HAP-1 (cell line): ENCODE measurements around the gene TAX1BP3.

Experiments used
- DNase-seq, 2 experiments: peaks; one replicate each; pipeline ENCODE4 v3.0.0-alpha.2; 2016 to 2020; ENCODE audit warnings: low spot score in 2 of 2
- H3K27me3 ChIP-seq: fragments of 250-450 bp; sonication (Bioruptor Pico); 2 replicates; pipeline ENCODE4 v1.5.1; 2020; ENCODE audit warnings: low read depth, mild to moderate bottlenecking, moderate library complexity
- H3K36me3 ChIP-seq: fragments of 250-450 bp; sonication (Bioruptor Pico); replicated peaks from 2 replicates; pipeline ENCODE4 v1.5.1; 2020; ENCODE audit warnings: mild to moderate bottlenecking
- H3K4me1 ChIP-seq: fragments of 250-450 bp; sonication (Bioruptor Pico); 2 replicates; pipeline ENCODE4 v1.5.1; 2020; ENCODE audit warnings: mild to moderate bottlenecking
- H3K4me3 ChIP-seq: fragments of 250-450 bp; sonication (Bioruptor Pico); 2 replicates; pipeline ENCODE4 v1.5.1; 2020; ENCODE audit warnings: mild to moderate bottlenecking, moderate library complexity
- H3K9me3 ChIP-seq: fragments of 250-450 bp; sonication (Bioruptor Pico); 2 replicates; pipeline ENCODE4 v1.5.1; 2020; ENCODE audit warnings: mild to moderate bottlenecking, moderate library complexity
- in situ Hi-C: fragments of 300-500 bp; cut with MboI; formaldehyde crosslinking; loops from 3 replicates; pipeline ENCODE4 v1.14.3; 2020; ENCODE audit warnings: low sequenced_read_pairs, inconsistent platforms, mixed read lengths

Gene TAX1BP3

DNA sequence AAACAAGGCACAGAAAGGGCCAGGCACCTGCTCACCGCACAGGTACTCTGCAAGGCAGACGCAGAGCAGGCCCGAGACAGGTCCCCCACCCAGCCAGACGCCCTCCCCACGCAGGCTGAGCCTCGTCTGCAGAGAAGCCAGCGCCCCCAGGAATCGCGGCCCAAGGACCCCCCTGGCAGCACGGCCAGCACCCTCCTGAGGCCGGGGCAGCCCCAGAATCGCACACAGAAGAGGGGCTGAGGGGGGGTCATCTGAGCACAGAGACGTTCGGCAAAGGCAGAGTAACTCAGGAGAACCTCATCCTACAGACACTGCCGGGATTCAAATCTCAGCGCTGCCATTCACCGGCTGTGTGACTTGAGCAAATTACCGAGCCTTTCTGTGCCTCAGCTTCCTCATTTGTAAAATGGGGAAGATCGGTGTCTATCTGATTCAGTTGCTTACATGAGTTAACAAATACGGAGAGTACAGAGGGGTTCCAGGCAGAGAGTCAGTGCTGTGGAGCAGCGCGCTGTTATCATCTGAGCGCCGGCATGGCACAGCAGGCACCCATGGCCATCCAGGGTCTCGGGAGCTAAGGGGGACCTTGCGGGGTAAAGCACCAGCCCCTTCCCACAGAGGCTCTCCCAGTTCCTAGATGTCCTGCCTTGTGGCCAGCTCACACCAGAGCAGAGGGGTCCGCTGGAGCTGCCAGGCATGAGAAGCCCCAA, 10.6 kb upstream of the TAX1BP3 start:
- Histone ChIP-seq H3K27me3 (no peaks in the 10 kb centered on the region), H3K36me3 (no peaks in the 10 kb centered on the region), H3K4me1 (no peaks in the 10 kb centered on the region), H3K9me3 (no peaks in the 10 kb centered on the region), H3K4me3 (no peak overlapping the region)
- no peak for DNase-seq
- in situ Hi-C loops: no loop called here

DNA sequence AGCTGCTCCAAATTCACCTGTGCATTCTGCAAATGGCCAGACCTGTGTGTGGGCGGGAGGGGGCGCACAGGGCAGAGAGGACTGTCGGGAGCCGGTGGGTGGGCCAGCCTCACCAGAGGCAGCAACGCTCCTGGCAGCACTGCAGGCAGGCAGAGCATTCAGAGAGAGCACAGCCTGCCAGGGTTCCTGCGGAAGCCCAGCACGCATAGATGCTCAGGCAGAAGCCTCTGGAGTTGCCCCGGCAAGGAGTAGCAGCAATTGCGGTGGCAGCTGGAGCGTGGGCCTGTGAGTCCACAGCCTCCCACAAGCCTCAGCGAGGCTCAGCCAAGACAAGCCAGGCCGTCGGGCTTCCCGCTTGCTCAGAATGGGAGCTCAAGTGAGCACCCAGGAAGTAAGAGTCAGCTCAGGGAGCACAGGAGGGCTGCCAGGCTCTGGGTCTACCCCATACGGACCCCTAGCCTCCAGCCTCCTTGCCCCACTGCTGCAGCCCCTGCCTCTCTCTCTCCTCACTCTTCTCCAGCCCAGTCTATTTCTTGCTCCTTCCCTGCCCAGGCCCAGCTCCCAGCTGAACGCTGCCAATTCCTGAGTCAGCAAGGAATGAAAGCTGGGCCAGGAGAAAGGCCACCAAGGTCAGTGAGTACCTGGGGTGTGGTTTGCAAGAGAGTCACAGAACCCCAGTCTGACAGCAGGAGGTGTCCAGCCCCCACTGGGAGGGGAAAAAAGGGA, 9.9 kb upstream of the TAX1BP3 start:
- in situ Hi-C loops: no loop called here
- Histone ChIP-seq H3K9me3 (no peaks in the 10 kb centered on the region), H3K36me3 (no peaks in the 10 kb centered on the region), H3K4me3 (no peak overlapping the region), H3K27me3 (no peaks in the 10 kb centered on the region), H3K4me1 (no peaks in the 10 kb centered on the region)
- DNase-seq: no peak

DNA sequence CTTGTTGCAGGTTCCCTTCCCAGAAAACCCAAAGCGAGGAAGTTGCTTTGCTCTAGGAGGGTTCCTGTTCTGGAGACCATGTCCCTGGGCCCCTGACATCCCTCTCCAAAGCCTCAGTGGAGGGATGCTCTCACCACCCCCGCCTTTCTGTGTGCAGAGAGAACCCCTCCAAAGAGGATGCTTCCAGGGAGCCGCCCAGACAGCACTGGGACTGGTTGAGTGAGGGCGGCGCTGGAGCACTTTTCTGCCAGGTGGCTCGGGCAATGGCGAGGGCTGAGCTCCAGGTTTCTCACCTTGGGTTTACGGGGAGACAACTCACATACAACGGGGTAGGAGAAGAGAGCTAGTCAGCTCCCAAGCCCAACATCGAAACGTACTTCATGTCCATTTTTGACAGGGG, 7.5 kb upstream of the TAX1BP3 start:
- H3K4me3 ChIP-seq: no peak overlapping the region
- H3K27me3 ChIP-seq: no peaks in the 10 kb centered on the region
- H3K9me3 ChIP-seq: no peaks in the 10 kb centered on the region
- in situ Hi-C loops: no loop called here
- H3K4me1 ChIP-seq: no peaks in the 10 kb centered on the region
- H3K36me3 ChIP-seq: no peaks in the 10 kb centered on the region
- no peak for DNase-seq

DNA sequence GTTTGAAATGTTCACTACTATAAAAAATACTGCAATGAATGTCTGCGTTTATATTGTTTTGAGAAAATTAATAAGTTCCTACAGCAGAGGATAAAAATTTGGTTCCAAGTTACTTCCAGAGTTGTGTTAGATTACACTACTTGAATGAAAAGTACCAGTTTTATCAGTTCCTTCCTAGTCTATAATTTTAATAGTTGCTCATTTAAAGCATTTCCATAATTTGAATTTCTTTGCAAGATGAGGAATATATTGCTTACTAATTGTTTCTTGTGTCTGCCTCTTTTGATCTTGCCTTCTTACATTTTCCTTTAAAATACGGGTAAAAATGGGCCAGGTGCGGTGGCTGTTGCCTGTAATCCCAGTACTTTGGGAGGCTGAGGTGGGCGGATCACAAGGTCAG, 4.2 kb upstream of the TAX1BP3 start:
- in situ Hi-C loops: no loop called here
- peaks cover 7% of the 10 kb centered on the region; the same call in 1 of the 2 replicates for H3K4me1 ChIP-seq
- peaks cover 11% of the 10 kb centered on the region for H3K36me3 ChIP-seq
- no peak overlapping the region for H3K4me3 ChIP-seq
- DNase-seq: no peak
- H3K27me3 ChIP-seq: no peaks in the 10 kb centered on the region
- no peaks in the 10 kb centered on the region for H3K9me3 ChIP-seq

DNA sequence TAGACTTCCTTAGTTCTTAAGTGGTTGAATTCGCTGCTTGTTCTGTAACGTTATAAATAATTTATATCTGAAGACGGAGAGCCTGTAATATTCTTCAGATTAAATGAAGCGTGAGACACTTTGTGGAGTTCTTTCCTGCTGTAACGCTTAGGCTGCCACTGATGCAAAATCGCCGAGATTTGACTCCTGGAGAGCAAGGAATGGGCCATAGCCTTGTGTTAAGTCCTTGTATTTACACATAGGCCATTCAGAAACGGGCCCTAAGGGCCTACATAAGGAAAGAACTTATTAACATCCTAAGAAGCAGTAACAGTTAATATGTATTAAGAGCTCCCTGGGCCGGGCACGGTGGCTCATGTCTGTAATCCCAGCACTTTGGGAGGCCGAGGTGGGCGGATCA, 1.2 kb upstream of the TAX1BP3 start:
- Histone ChIP-seq H3K27me3 (no peaks in the 10 kb centered on the region), H3K4me1 (peaks cover 7% of the 10 kb centered on the region; the same call in 1 of the 2 replicates), H3K9me3 (no peaks in the 10 kb centered on the region), H3K36me3 (peaks cover 11% of the 10 kb centered on the region), H3K4me3 (peak overlapping the region; percentile 100)
- in situ Hi-C loops: no loop called here
- no peak for DNase-seq

DNA sequence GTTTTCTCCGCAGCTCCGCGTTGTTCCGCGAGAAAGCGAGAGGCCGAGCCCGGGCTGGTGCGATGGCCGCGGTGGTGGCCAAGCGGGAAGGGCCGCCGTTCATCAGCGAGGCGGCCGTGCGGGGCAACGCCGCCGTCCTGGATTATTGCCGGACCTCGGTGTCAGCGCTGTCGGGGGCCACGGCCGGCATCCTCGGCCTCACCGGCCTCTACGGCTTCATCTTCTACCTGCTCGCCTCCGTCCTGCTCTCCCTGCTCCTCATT, 638 bp upstream of the TAX1BP3 start:
- H3K9me3 ChIP-seq: no peaks in the 10 kb centered on the region
- no peak for DNase-seq
- H3K4me1 ChIP-seq: peaks cover 7% of the 10 kb centered on the region; the same call in 1 of the 2 replicates
- peak overlapping the region; percentile 100 for H3K4me3 ChIP-seq
- no peaks in the 10 kb centered on the region for H3K27me3 ChIP-seq
- peaks cover 11% of the 10 kb centered on the region for H3K36me3 ChIP-seq
- in situ Hi-C loops: no loop called here

DNA sequence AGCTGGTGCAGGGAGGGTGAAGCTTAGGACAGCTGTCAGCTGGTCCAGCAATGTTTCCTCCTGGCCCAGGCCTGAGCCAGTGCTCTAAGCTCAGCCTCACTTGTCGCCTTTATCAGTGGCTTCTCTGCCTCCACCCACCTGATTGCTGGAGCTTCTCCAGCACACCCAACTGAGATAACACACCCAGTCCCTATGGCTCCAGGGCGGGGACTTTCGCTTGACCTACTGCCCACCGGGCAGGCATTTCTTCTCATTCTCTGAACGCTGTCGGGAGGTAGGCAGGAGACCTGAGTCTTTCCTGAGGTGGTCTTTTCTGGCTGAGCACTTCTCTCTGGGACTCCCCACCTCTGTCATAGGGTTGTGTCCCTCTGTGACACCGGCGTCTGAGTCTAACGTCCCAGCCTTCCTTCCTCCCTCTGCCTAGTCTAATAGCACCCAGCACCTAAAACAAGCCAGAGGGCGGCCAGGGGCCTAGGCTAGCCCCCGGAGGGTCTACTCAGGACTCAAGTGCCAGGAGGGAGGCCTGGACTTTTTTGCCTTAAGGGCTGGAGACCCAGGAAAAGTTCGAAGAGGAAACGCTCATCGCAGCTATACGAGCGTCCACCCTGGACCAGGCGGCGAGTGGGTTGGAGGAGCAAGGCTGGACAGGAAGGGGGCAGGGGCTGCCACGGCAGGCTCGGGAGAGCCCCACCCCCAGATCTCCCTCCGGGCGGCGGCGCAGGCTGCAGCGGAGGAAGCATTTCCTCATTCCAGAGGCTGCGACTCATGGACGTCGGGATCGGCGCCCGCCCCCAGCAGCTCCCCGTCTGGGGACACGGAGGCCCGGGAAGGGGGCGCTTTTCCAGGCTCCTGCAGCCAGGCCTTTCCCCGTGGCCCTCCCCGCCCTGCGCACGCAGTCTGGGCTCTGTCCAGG, 756 bp downstream of the TAX1BP3 start:
- no peaks in the 10 kb centered on the region for H3K9me3 ChIP-seq
- H3K36me3 ChIP-seq: peaks cover 11% of the 10 kb centered on the region
- H3K4me1 ChIP-seq: peaks cover 7% of the 10 kb centered on the region; the same call in 1 of the 2 replicates
- peak; percentile 63 to 83 for DNase-seq
- no peaks in the 10 kb centered on the region for H3K27me3 ChIP-seq
- in situ Hi-C loops: no loop called here
- H3K4me3 ChIP-seq: peak overlapping the region; percentile 100

DNA sequence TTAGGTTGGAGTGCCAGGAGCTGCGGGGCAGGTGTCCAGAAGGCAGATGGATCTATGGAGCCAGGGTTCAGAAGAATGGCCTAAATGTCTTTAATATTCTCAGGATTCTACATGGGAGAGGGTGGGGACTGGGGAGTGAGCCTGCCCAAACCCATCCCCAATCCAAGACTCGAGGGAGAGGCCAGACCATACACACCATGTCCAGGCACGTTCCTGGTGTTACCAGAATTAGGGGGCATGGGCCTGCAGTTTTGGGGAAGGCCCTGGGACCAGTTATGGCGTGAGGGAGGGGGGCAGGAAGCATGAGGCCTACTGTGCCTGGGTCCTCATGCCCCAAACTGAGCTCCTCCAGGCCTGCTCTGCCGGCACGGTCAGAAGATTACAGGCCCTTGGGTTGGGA, 1.9 kb downstream of the TAX1BP3 start:
- no peaks in the 10 kb centered on the region for H3K27me3 ChIP-seq
- DNase-seq: no peak
- no peaks in the 10 kb centered on the region for H3K9me3 ChIP-seq
- peaks cover 11% of the 10 kb centered on the region for H3K36me3 ChIP-seq
- in situ Hi-C loops: no loop called here
- peaks cover 7% of the 10 kb centered on the region; the same call in 1 of the 2 replicates for H3K4me1 ChIP-seq
- no peak overlapping the region for H3K4me3 ChIP-seq

DNA sequence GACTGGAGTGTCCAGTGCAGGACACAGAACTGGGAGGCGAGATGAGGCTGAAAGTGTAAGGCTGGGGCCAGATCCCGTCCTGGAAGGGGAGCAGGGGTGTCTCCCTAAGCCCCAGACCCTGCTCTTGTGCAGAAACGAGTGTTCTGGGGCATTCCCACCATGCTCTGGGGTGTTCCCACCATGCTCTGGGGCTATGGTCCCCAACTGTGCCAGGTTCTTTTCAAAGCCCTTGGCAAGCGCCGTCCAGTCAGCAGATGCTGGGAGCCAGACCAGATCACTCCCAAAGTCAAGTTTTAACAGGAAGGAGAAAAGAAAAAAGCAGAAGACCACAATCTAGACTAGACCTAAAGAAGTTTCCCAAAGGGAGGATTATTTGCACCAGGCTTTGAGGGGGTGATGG, 2.5 kb downstream of the TAX1BP3 start:
- no peak for DNase-seq
- peaks cover 11% of the 10 kb centered on the region for H3K36me3 ChIP-seq
- no peaks in the 10 kb centered on the region for H3K9me3 ChIP-seq
- no peaks in the 10 kb centered on the region for H3K27me3 ChIP-seq
- H3K4me3 ChIP-seq: no peak overlapping the region
- H3K4me1 ChIP-seq: peaks cover 7% of the 10 kb centered on the region; the same call in 1 of the 2 replicates
- in situ Hi-C loops: no loop called here

DNA sequence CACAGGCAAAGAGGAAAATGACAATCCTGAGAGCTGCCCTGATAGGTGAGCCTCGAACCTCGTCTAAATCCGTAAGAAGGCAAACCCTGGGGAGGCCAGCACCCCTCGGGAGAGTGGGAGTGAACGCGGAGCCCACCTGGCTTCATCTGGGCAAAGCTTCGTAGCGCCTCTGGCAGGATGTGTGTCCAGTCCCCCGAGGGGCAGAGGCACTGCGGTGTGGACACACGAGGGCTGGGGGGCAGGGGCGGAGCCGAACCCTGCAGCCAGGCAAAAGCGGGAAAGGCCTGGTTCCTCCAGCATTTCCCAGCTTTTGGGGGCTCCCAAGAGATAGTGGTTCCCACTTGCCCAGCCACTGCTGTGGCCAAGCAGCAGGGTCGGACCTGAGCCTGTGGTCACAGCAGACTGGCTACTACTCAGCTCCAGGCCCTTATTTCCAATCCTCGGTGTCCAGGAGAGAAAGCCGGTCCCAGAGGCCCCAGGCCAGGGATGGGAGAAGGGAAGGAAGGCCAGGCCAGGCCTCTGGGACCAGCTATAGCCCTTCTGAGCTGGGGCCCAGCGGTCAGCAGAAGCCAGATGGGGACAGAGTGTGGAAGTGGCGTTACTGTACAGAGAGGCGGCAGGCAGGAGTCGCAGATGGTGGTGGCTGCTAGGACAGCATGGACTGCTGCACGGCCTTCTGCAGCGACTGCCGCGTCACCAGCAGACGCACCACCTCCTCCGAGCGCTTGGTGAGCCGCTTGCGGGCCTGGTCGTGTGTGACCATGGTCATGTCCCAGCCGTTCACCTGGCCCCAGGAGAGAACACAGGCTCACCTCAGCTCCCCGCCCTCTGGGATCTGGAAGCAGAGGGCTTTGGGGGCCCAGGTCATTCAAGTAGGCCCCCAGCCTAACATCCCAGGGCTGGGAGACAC, 5.0 kb downstream of the TAX1BP3 start:
- DNase-seq: no peak
- H3K27me3 ChIP-seq: no peaks in the 10 kb centered on the region
- no peaks in the 10 kb centered on the region for H3K4me1 ChIP-seq
- H3K36me3 ChIP-seq: no peaks in the 10 kb centered on the region; the same call in none of the 2 replicates
- H3K9me3 ChIP-seq: no peaks in the 10 kb centered on the region
- H3K4me3 ChIP-seq: no peak overlapping the region
- in situ Hi-C loops: no loop called here

DNA sequence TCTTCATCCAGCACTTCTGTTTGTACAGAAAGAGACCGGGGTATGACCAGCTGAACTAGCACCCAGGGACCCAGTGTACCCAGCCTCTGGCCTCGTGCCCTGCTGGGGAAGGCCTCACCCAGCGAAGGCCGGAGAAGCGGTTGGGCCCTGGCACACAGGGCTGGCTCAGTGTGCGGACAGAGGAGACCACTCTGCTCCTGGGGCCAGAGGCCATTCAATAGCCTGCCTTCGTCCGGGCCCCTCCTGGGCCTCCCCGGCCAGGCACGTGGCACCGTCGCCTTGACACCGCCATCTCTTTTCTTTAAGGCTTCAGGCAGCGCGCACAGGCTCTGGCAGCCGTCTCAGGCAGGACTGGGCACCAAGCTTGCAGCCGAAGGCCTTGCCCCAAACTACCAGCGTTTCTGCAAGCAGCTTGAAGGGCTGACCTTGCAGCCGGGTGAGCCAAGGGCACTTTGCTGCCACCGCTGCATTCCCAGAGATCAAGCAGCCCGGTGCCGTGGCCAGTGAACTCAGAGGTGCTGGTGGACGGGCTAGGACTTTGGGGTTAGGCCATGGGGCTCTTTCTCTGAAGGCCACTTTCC, 8.0 kb downstream of the TAX1BP3 start:
- in situ Hi-C loops: no loop called here
- Histone ChIP-seq H3K9me3 (no peaks in the 10 kb centered on the region), H3K27me3 (no peaks in the 10 kb centered on the region), H3K4me3 (no peak overlapping the region), H3K4me1 (no peaks in the 10 kb centered on the region), H3K36me3 (no peaks in the 10 kb centered on the region; the same call in none of the 2 replicates)
- no peak for DNase-seq

DNA sequence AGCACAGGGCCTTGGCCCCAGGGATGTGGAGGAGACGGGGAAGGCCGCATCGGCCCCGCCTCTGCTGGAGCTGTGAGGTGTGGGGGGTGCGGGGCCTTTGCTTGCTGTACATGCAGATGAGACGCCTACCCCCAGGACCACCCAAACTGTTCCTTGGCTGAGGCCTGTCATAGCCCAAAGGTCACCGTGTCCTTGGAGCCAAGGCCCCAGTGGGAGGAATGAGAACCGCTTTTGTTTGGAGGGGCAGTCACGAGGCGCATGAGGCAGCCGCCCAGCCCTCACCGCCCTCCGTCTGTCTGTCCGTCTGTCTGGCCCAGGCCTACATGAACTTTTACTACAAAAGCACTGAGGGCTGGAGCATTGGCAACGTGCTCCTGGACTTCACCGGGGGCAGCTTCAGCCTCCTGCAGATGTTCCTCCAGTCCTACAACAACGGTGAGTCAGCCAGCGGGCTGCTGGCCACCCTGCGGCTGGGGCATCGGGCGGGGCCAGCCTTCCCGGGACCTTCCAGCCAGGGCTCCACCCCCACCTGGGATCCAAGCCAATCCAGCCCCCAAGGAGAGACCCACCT, 8.8 kb downstream of the TAX1BP3 start:
- Histone ChIP-seq H3K36me3 (no peaks in the 10 kb centered on the region; the same call in none of the 2 replicates), H3K9me3 (no peaks in the 10 kb centered on the region), H3K27me3 (no peaks in the 10 kb centered on the region), H3K4me3 (no peak overlapping the region), H3K4me1 (no peaks in the 10 kb centered on the region)
- in situ Hi-C loops: no loop called here
- DNase-seq: no peak
